A673 (cell line): Measurements from ENCODE around the gene FLCN. TPM values are rescaled to one million over a fixed set of nuclear protein-coding genes. Genes with fewer than 3 reads are reported as not detected.

Experiments used
- BruUV-seq: library from RNA; stranded (reverse); fragments of 400-500 nt; replicated peaks from 2 replicates; lab custom pipeline; 2021; lab: Mats Ljungman, UMichigan
- CTCF ChIA-PET: fragments of 300-600 bp; sonication (Branson Sonifier 250); formaldehyde crosslinking; loops from one replicate; lab custom pipeline; 2022; ENCODE audit warnings: antibody characterized with exemption; lab: Charles Lee
- POLR2A ChIA-PET: fragments of 300-600 bp; sonication (Branson Sonifier 250); formaldehyde crosslinking; loops from one replicate; lab custom pipeline; 2022; ENCODE audit warnings: antibody characterized with exemption; ENCODE audit not compliant: low non-redundant PET; lab: Charles Lee
- DNase-seq: peaks from one replicate; pipeline ENCODE4 v3.0.0-alpha.2; 2015; ENCODE audit warnings: low spot score
- H3K27ac ChIP-seq: fragments of 200-600 bp; sonication (generic); 2 replicates; pipeline ENCODE4 v1.5.1; 2016; ENCODE audit warnings: mixed run types, low read depth, mild to moderate bottlenecking, mixed read lengths, antibody characterized with exemption, low read length; ENCODE audit not compliant: poor library complexity, severe bottlenecking
- H3K27me3 ChIP-seq: fragments of 200-600 bp; sonication (generic); replicated peaks from 2 replicates; pipeline ENCODE4 v1.6.1; 2017; ENCODE audit warnings: mixed run types, low read depth, mild to moderate bottlenecking, mixed read lengths, antibody characterized with exemption, low read length; ENCODE audit not compliant: insufficient read depth, poor library complexity
- H3K36me3 ChIP-seq: fragments of 200-600 bp; sonication (generic); 2 replicates; pipeline ENCODE4 v1.6.1; 2016; ENCODE audit warnings: mixed run types, mild to moderate bottlenecking, mixed read lengths, antibody characterized with exemption, low read length; ENCODE audit not compliant: insufficient read depth, poor library complexity, severe bottlenecking
- H3K4me1 ChIP-seq: fragments of 200-600 bp; sonication (generic); 2 replicates; pipeline ENCODE4 v1.6.1; 2017; ENCODE audit warnings: mixed run types, mild to moderate bottlenecking, mixed read lengths, antibody characterized with exemption, low read length; ENCODE audit not compliant: insufficient read depth, poor library complexity, severe bottlenecking
- H3K4me3 ChIP-seq: fragments of 200-600 bp; sonication (generic); 2 replicates; pipeline ENCODE4 v1.5.1; 2016; ENCODE audit warnings: low read depth, mixed run types, mild to moderate bottlenecking, mixed read lengths, low read length; ENCODE audit not compliant: poor library complexity, severe bottlenecking
- H3K9me3 ChIP-seq: fragments of 200-600 bp; sonication (generic); 2 replicates; pipeline ENCODE4 v1.6.1; 2016; ENCODE audit warnings: mixed run types, low read depth, mild to moderate bottlenecking, mixed read lengths, antibody characterized with exemption, low read length; ENCODE audit not compliant: poor library complexity, severe bottlenecking
- CTCF ChIP-seq: fragments of 300-800, 200-600 bp; sonication (generic); conservative IDR thresholded peaks from 2 replicates; pipeline ENCODE4 v1.5.1; 2017; ENCODE audit warnings: low read depth, mild to moderate bottlenecking, antibody characterized with exemption, low read length, moderate library complexity, mixed read lengths
- EZH2 ChIP-seq: fragments of 200-600 bp; sonication (generic); IDR thresholded peaks from 2 replicates; pipeline ENCODE4 v1.6.1; 2017; ENCODE audit warnings: borderline replicate concordance, low read depth, mild to moderate bottlenecking, mixed read lengths, antibody characterized with exemption, low read length; ENCODE audit not compliant: poor library complexity, severe bottlenecking
- intact Hi-C: fragments of 100-400 bp; cut with micrococcal nuclease; formaldehyde crosslinking; loops from one replicate; pipeline ENCODE4 v1.10.0; 2022; ENCODE audit not compliant: unreplicated experiment
- total RNA-seq: library from RNA; stranded (reverse); gene quantifications from 2 replicates; pipeline ENCODE4 v1.2.3, GENCODE V29; 2021

Gene FLCN
- total RNA-seq, 1 experiment from 2014 or later: 60.2 TPM

- POLR2A ChIA-PET: interaction anchor here (0.5 kb wide), 1 partner anchor 11 kb away, joined by 3 read pairs; no protein-coding TSS in a partner anchor
Observed at GRCh38 chr17:17201907-17202306, 35.1 kb downstream of the FLCN start.

DNA sequence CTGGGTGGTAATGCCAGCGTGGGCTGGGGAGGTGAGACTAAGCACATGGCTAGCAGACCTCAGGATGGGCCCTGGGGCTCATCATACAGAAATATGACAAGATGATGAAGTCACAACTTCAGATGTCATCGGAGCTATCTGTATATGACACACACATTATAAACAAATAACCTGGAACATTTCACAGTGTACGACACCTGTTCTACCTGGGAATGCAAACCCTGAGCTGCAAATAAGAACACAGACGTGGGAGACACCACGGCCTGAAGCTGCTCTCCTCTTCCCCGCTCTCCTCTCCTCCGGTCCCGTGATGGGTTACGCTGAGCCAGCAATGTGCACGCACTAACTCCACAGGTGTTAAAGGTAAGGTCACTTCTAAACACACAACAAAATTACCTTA, 35.7 kb downstream of the FLCN start:
- Histone ChIP-seq H3K27ac (no peak overlapping the region), H3K27me3 (no peaks in the 10 kb centered on the region), H3K4me1 (peaks cover 9% of the 10 kb centered on the region), H3K4me3 (no peak overlapping the region), H3K36me3 (peaks cover 15% of the 10 kb centered on the region), H3K9me3 (no peaks in the 10 kb centered on the region)
- no peak for TF ChIP-seq CTCF
- TF ChIP-seq EZH2: no peak
- ChIA-PET POLR2A (no interaction called here), CTCF (no interaction called here)
- no peak for DNase-seq
- intact Hi-C loops: no loop called here
- no TSS peak for BruUV-seq

More at GRCh38 chr17:17201907-17202306, 35.1 kb downstream of the FLCN start:
- DNase-seq: no peak
- no peaks in the 10 kb centered on the region for H3K9me3 ChIP-seq
- H3K27ac ChIP-seq: no peak overlapping the region
- CTCF ChIA-PET: no interaction called here
- H3K4me1 ChIP-seq: peaks cover 16% of the 10 kb centered on the region
- H3K36me3 ChIP-seq: peaks cover 15% of the 10 kb centered on the region
- no peaks in the 10 kb centered on the region for H3K27me3 ChIP-seq
- no peak overlapping the region for H3K4me3 ChIP-seq
- BruUV-seq: no TSS peak
- intact Hi-C loops: no loop called here
- TF ChIP-seq EZH2: no peak
- no peak for TF ChIP-seq CTCF

DNA sequence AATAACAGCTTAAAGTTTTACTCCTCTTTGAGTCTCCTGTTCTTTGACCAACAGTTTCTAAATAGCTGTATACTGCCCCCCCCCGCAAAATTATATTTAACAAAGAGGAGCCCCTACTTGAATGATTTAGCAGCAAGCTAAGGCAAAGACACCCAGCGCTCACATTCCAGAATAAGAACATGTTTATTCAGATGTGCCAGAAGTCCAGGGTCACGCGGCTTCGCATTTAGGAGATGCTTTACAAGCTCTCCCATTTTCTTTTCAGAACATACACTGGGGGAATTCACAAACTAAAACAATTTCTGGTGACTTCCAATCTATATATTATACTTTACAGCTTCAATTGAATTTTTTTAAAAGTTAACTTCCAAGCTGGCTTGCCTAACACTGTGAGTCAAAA, 36.1 kb downstream of the FLCN start:
- ChIA-PET POLR2A (no interaction called here), CTCF (interaction anchor here (1.6 kb wide), 1 partner anchor 59 kb away, joined by 4 read pairs; no protein-coding TSS in a partner anchor)
- H3K36me3 ChIP-seq: peaks cover 15% of the 10 kb centered on the region
- DNase-seq: no peak
- peaks cover 9% of the 10 kb centered on the region for H3K4me1 ChIP-seq
- no peak overlapping the region for H3K4me3 ChIP-seq
- TF ChIP-seq CTCF (no peak), EZH2 (no peak)
- no TSS peak for BruUV-seq
- no peaks in the 10 kb centered on the region for H3K9me3 ChIP-seq
- intact Hi-C loops: no loop called here
- no peaks in the 10 kb centered on the region for H3K27me3 ChIP-seq
- no peak overlapping the region for H3K27ac ChIP-seq
